AG09309 (cell line): Measurements from ENCODE around the gene MAGEF1.

ENCODE experiments used
- DNase-seq: peaks from one replicate; pipeline ENCODE4 v3.0.0-alpha.2; 2010; ENCODE audit warnings: low read depth
- H3K4me3 ChIP-seq: 2 replicates; pipeline ENCODE4 v1.5.1; 2011; ENCODE audit warnings: mild to moderate bottlenecking, low read depth, low read length, moderate library complexity; ENCODE audit not compliant: control insufficient read depth
- TF ChIP-seq, protein P1 (sequence below): IDR thresholded peaks from 2 replicates; pipeline ENCODE4 v1.5.1; 2011; ENCODE audit warnings: mild to moderate bottlenecking, low read depth, low read length, inconsistent platforms; ENCODE audit not compliant: insufficient read depth, control insufficient read depth; ENCODE audit errors: missing control alignments

Gene MAGEF1

GRCh38 chr3:184694716-184695115 is 17.1 kb downstream of the MAGEF1 start:
- TF ChIP-seq, protein P1, sequence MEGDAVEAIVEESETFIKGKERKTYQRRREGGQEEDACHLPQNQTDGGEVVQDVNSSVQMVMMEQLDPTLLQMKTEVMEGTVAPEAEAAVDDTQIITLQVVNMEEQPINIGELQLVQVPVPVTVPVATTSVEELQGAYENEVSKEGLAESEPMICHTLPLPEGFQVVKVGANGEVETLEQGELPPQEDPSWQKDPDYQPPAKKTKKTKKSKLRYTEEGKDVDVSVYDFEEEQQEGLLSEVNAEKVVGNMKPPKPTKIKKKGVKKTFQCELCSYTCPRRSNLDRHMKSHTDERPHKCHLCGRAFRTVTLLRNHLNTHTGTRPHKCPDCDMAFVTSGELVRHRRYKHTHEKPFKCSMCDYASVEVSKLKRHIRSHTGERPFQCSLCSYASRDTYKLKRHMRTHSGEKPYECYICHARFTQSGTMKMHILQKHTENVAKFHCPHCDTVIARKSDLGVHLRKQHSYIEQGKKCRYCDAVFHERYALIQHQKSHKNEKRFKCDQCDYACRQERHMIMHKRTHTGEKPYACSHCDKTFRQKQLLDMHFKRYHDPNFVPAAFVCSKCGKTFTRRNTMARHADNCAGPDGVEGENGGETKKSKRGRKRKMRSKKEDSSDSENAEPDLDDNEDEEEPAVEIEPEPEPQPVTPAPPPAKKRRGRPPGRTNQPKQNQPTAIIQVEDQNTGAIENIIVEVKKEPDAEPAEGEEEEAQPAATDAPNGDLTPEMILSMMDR = no peak
- no peak for DNase-seq
- no peak overlapping the region for H3K4me3 ChIP-seq

DNA sequence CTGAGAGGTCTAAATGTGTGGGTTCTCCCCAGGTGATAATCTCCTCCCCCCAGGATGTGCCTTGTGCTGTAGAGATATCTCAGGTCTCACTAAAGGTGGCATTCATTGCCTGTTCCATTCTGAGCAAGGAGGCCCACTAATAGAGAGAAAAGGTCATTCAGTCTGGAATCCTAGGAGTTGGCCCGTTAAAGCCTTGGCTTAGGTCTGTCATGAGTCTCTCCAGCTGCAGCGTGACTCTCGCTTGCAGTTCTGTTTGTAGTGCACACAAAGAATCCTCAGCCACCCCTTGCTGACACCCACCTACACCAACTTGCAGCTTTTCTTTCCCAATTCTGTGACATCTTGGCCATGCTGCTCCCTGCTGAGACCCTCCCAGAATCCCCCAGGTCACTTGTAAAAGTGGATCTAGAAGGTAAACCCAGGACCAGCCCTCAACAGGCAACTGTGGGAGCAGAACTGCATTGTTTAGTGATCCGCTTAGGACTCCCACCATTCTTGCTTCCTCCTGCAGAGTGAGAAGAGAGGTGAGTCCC is 17.7 kb downstream of the MAGEF1 start:
- DNase-seq = no peak
- no peak overlapping the region for H3K4me3 ChIP-seq
- TF ChIP-seq, protein P1 = no peak

DNA sequence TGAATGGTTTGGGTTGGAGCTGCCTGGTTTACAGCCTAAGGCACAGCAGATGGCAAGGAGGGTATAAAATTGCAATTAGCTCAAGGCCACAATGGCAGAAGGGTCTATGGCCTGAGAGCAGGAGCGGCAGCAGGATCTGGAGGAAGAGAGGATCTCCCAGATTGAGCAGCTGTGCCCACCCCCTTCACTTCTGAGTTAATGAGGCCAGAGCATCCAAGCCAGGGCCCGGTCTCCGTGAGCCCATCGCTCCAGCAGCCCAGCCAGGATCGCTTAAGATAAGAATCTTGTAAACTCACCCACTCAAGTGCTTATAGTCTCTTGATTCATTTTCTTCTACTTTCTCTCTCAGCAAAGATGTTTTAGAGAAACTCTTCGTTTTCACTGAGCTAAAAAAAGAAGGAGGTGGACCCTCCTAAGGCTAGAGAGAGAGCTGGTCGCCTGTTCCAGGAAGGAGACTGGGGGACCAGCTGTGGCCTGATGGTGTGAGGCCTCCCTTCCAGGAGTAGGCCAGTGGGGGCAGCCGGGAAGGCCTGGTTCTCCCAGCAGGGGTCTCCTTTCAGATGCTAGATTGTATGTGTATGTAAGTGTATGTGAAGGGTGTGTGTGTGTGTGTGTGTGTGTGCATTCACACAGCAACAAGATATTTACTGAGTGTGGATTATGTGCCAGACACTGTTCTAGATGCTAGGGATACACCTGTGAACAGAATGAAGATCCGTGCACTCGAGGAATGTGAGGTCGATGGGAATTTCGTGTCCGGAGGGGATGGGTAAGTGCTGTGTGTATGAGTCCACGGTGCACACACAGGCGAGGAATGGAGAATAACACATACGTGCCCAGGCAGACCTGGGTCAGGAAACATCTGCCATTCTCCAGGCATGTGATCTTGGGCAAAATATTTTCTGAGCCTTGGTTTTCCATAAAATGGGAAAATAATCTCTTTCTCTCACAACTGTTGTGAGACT is 18.6 kb downstream of the MAGEF1 start:
- DNase-seq = no peak
- TF ChIP-seq, protein P1 = no peak
- H3K4me3 ChIP-seq = no peak overlapping the region

DNA sequence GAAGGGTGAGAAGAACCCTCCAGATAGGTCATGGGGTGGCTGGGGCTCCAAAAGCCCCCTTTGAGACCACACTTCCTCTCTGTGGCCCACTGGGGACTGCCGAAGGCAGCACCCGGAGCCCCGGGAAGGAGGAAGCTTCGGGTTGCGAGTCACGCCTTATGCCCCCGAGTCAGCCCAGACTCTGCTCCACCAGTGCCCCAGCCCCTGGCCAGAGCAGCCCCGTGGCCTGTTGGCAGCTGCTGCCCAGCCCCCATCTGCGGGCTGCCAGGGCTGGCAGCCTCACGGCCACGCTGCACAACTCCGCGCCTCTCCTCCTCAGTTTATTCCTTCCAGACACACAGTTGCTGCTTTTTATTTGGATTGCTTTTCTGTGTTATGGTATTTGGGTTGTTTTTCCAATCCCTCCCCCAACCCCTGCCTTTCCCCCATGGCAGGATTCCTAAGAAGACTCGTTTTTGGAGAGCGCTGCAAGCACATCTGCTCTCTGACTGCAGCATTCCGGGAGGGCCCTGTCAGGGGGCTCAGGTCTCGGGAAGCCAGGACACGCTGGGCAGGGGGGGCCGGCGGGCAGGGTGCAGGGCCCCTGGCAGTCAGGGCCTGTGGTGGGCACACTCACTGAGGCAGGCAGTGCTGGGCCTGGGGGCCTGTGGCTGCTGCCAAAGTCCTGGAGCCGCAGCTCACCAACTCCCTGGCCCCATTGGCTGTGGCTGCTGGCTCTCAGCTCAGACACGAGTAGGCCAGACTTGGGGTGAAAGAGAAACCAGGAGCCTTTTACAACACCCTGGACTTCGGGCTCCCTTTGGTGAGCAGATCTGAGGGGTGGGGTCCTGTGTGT is 20.2 kb downstream of the MAGEF1 start:
- TF ChIP-seq, protein P1 = no peak
- no peak for DNase-seq
- H3K4me3 ChIP-seq = no peak overlapping the region

DNA sequence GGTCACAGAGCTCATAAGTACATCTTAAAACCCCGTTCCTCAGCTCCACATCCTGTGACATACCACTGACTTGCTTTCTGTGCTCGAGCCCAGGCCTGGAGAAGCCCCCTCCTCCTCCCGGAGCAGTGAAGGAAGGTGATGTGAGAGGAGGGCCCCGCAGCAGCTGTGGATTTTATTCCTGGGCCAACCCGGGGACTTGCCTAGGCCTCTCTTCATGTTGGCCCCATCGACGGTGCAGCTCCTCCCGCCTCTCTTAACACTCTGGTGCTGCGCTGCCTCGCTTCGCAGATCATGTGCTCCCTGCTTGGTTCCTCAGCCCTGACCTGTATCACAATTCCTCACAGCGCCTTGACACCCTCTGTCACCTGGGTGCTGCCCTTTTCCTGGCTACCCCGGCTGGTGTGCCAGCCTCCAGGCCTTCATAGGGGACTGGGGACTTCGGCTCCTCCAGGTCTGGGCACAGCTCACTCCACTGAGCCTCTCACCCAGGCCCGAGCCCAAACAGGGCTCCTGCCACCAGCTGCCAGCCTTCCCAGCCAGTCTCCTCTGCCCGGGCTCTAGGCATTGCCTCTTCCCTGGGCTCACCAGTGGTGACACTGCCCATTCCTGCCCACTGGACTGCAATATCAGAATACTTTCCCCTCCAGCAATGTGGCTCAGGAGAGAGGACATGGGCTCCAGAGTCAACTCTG is 21.5 kb downstream of the MAGEF1 start:
- DNase-seq = no peak
- H3K4me3 ChIP-seq = no peak overlapping the region
- TF ChIP-seq, protein P1 = no peak

DNA sequence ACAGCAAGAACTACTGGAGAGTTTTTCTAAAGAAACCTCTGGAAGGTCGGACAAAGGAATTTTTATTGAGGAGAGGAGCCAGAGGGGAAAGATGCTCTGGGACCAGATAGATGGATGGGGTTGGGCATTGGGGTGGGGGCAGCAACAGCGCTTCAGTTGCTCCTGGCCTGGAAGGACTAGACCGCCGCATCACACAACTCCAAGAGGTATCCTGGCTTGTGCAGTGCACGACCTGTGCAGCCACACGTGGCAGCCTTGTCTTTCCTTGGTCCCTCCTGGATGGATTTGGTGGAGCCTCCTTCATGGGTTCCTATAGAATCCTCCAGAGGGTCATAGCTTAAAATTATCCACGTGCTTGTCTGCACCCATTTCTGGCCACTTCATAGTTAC is 23.0 kb downstream of the MAGEF1 start:
- no peak overlapping the region for H3K4me3 ChIP-seq
- DNase-seq = no peak
- TF ChIP-seq, protein P1 = no peak
